H1 (cell line): ENCODE data around the gene UBA3. TPM values are rescaled to one million over a fixed set of nuclear protein-coding genes. Genes with fewer than 3 reads are reported as not detected.

ENCODE experiments used
- NANOG ChIP-seq: IDR thresholded peaks from 2 replicates; pipeline ENCODE4 v1.6.1; 2011; ENCODE audit warnings: low read length, low read depth, mild to moderate bottlenecking, inconsistent platforms; ENCODE audit not compliant: insufficient read depth, poor library complexity, severe bottlenecking
- RFX5 ChIP-seq: IDR thresholded peaks from 2 replicates; pipeline ENCODE4 v1.6.1; 2011; ENCODE audit warnings: low read depth, low read length, improper control_type of control experiment, borderline replicate concordance
- SUZ12 ChIP-seq: fragments of 200-600 bp; sonication (generic); IDR thresholded peaks from 2 replicates; pipeline ENCODE4 v1.6.1; 2012; ENCODE audit warnings: mild to moderate bottlenecking, inconsistent platforms, low read length, moderate library complexity, mixed read lengths
- TAF1 ChIP-seq: IDR thresholded peaks from 2 replicates; pipeline ENCODE4 v1.6.1; 2011; ENCODE audit warnings: mild to moderate bottlenecking, low read depth, low read length
- USF2 ChIP-seq: IDR thresholded peaks from 2 replicates; pipeline ENCODE4 v1.6.1; 2011; ENCODE audit warnings: low read length, improper control_type of control experiment
- ZNF274 ChIP-seq: IDR thresholded peaks from 2 replicates; pipeline ENCODE4 v1.7.0; 2012; ENCODE audit warnings: low read length, borderline replicate concordance; ENCODE audit errors: extremely low read depth
- polyA plus RNA-seq, 7 experiments: library from polyadenylated mRNA; depleted of rRNA in 3 of 7; stranded (reverse) in 5 of 7; unstranded in 2 of 7; fragments of >200 nt in 5 of 7; fragments of 200-250 nt in 2 of 7; gene quantifications; 1 replicate in 5 of 7; 2 replicates in 1 of 7; 4 replicates in 1 of 7; pipeline versions ENCODE4 v1.2.1 to v1.2.3, GENCODE V29; 2011 to 2013; ENCODE audit warnings: missing spikeins in 2 of 7, mixed read lengths in 2 of 7
- total RNA-seq: library from RNA; stranded (reverse); fragmentation: NEBNext Ultra II Directional; extraction: Animal tissue kit (Norgen Biotek cat#: 25700); gene quantifications from 2 replicates; pipeline ENCODE4 v1.2.1, GENCODE V29; 2021

Gene UBA3
- total and polyA plus RNA-seq, 2 of the 8 experiments (the other 6 are each of a cell fraction or from before 2014, with no cell fraction given) = 40.8 to 97.8 TPM

- TF ChIP-seq SUZ12 (no peak), USF2 (no peak), ZNF274 (no peak), RFX5 (no peak), TAF1 (no peak), NANOG (no peak)
- TF ChIP-seq, all 59 proteins: peak for 0
These were observed 46.8 kb upstream of the UBA3 start (continued) for GRCh38 chr3:69126999-69127398.
